Measurements from ENCODE around the gene HSD17B1. TPM values are rescaled to one million over a fixed set of nuclear protein-coding genes. Genes with fewer than 3 reads are reported as not detected.

Gene HSD17B1
- total and polyA plus RNA-seq, 9 donors = 1.9 to 3.2 (median 2.6) TPM

GRCh38 chr17:42514867-42515266 lies 37.9 kb upstream of the HSD17B1 start:
- Histone ChIP-seq H3K4me1 (ENCODE audit: control insufficient read depth, insufficient read depth, low read length) (peaks cover 28% of the 10 kb centered on the region), H3K27ac (ENCODE audit: low read length) (no peak overlapping the region), H3K36me3 (ENCODE audit: control insufficient read depth, insufficient read depth, low read length) (peaks cover 44% of the 10 kb centered on the region), H3K4me3 (ENCODE audit: low read length) (no peak overlapping the region), H3K9me3 (replicated peaks; ENCODE audit: control insufficient read depth, low read depth, low read length) (no peaks in the 10 kb centered on the region), H3K27me3 (ENCODE audit: control insufficient read depth, insufficient read depth, low read length) (no peaks in the 10 kb centered on the region)
- DNase-seq = no peak
- WGBS (ENCODE audit: insufficient coverage) = 76% methylated on average over 5 of the region's 8 CpGs

- peak; percentile 84 for DNase-seq
- Histone ChIP-seq H3K36me3 (ENCODE audit: control insufficient read depth, insufficient read depth, low read length) (peaks cover 37% of the 10 kb centered on the region), H3K4me1 (ENCODE audit: control insufficient read depth, insufficient read depth, low read length) (peaks cover 55% of the 10 kb centered on the region), H3K4me3 (ENCODE audit: low read length) (no peak overlapping the region), H3K9me3 (replicated peaks; ENCODE audit: control insufficient read depth, low read depth, low read length) (no peaks in the 10 kb centered on the region), H3K27me3 (ENCODE audit: control insufficient read depth, insufficient read depth, low read length) (no peaks in the 10 kb centered on the region), H3K27ac (ENCODE audit: low read length) (peak overlapping the region; percentile 97)
- WGBS (ENCODE audit: insufficient coverage) = 10% methylated on average over 4 of the region's 9 CpGs
Observed at GRCh38 chr17:42517516-42517915, 35.2 kb upstream of the HSD17B1 start.

- H3K4me3 ChIP-seq (ENCODE audit: low read length) = no peak overlapping the region
- H3K4me1 ChIP-seq (ENCODE audit: control insufficient read depth, insufficient read depth, low read length) = peaks cover 62% of the 10 kb centered on the region
- H3K9me3 ChIP-seq (replicated peaks; ENCODE audit: control insufficient read depth, low read depth, low read length) = no peaks in the 10 kb centered on the region
- peaks cover 43% of the 10 kb centered on the region for H3K36me3 ChIP-seq (ENCODE audit: control insufficient read depth, insufficient read depth, low read length)
- WGBS (ENCODE audit: insufficient coverage) = 15% methylated on average over 5 of the region's 9 CpGs
- H3K27ac ChIP-seq (ENCODE audit: low read length) = peak overlapping the region; percentile 97
- DNase-seq = peak; percentile 91
- H3K27me3 ChIP-seq (ENCODE audit: control insufficient read depth, insufficient read depth, low read length) = no peaks in the 10 kb centered on the region
Observed at GRCh38 chr17:42518046-42518754, 34.5 kb upstream of the HSD17B1 start.

GRCh38 chr17:42518755-42519545 lies 33.8 kb upstream of the HSD17B1 start:
- WGBS (ENCODE audit: insufficient coverage) = 27% methylated on average over 2 of the region's 6 CpGs
- Histone ChIP-seq H3K36me3 (ENCODE audit: control insufficient read depth, insufficient read depth, low read length) (peaks cover 39% of the 10 kb centered on the region), H3K27ac (ENCODE audit: low read length) (peak overlapping the region; percentile 97), H3K9me3 (replicated peaks; ENCODE audit: control insufficient read depth, low read depth, low read length) (no peaks in the 10 kb centered on the region), H3K27me3 (ENCODE audit: control insufficient read depth, insufficient read depth, low read length) (no peaks in the 10 kb centered on the region), H3K4me3 (ENCODE audit: low read length) (no peak overlapping the region), H3K4me1 (ENCODE audit: control insufficient read depth, insufficient read depth, low read length) (peaks cover 62% of the 10 kb centered on the region)
- peak; percentile 78 for DNase-seq

- H3K9me3 ChIP-seq (replicated peaks; ENCODE audit: control insufficient read depth, low read depth, low read length) = no peaks in the 10 kb centered on the region
- no peak overlapping the region for H3K4me3 ChIP-seq (ENCODE audit: low read length)
- H3K4me1 ChIP-seq (ENCODE audit: control insufficient read depth, insufficient read depth, low read length) = peaks cover 62% of the 10 kb centered on the region
- H3K27me3 ChIP-seq (ENCODE audit: control insufficient read depth, insufficient read depth, low read length) = no peaks in the 10 kb centered on the region
- WGBS (ENCODE audit: insufficient coverage) = 5% methylated on average over 7 of the region's 12 CpGs
- peak; percentile 98 for DNase-seq
- H3K36me3 ChIP-seq (ENCODE audit: control insufficient read depth, insufficient read depth, low read length) = peaks cover 30% of the 10 kb centered on the region
- H3K27ac ChIP-seq (ENCODE audit: low read length) = peak overlapping the region; percentile 97
Observed at GRCh38 chr17:42519546-42520491, 32.9 kb upstream of the HSD17B1 start.

GRCh38 chr17:42520540-42520951 lies 32.2 kb upstream of the HSD17B1 start:
- Histone ChIP-seq H3K4me1 (ENCODE audit: control insufficient read depth, insufficient read depth, low read length) (peaks cover 62% of the 10 kb centered on the region), H3K4me3 (ENCODE audit: low read length) (no peak overlapping the region)
- 19% methylated on average over 4 of the region's 9 CpGs for WGBS (ENCODE audit: insufficient coverage)

GRCh38 chr17:42521036-42521435 lies 31.7 kb upstream of the HSD17B1 start:
- Histone ChIP-seq H3K36me3 (ENCODE audit: control insufficient read depth, insufficient read depth, low read length) (peaks cover 28% of the 10 kb centered on the region), H3K4me3 (ENCODE audit: low read length) (no peak overlapping the region), H3K27me3 (ENCODE audit: control insufficient read depth, insufficient read depth, low read length) (no peaks in the 10 kb centered on the region), H3K4me1 (ENCODE audit: control insufficient read depth, insufficient read depth, low read length) (peaks cover 62% of the 10 kb centered on the region), H3K9me3 (replicated peaks; ENCODE audit: control insufficient read depth, low read depth, low read length) (no peaks in the 10 kb centered on the region), H3K27ac (ENCODE audit: low read length) (peak overlapping the region; percentile 97)
- DNase-seq = no peak
- WGBS (ENCODE audit: insufficient coverage) = no CpG with 5 or more reads among the region's 8 CpGs

More at GRCh38 chr17:42520540-42520951, 32.2 kb upstream of the HSD17B1 start:
- H3K9me3 ChIP-seq (replicated peaks; ENCODE audit: control insufficient read depth, low read depth, low read length) = no peaks in the 10 kb centered on the region
- peaks cover 29% of the 10 kb centered on the region for H3K36me3 ChIP-seq (ENCODE audit: control insufficient read depth, insufficient read depth, low read length)
- no peak for DNase-seq
- no peaks in the 10 kb centered on the region for H3K27me3 ChIP-seq (ENCODE audit: control insufficient read depth, insufficient read depth, low read length)
- peak overlapping the region; percentile 97 for H3K27ac ChIP-seq (ENCODE audit: low read length)

GRCh38 chr17:42521666-42522262 lies 31.0 kb upstream of the HSD17B1 start:
- no peaks in the 10 kb centered on the region for H3K9me3 ChIP-seq (replicated peaks; ENCODE audit: control insufficient read depth, low read depth, low read length)
- peaks cover 62% of the 10 kb centered on the region for H3K4me1 ChIP-seq (ENCODE audit: control insufficient read depth, insufficient read depth, low read length)
- WGBS (ENCODE audit: insufficient coverage) = 33% methylated on average over 9 of the region's 11 CpGs
- peak overlapping the region; percentile 97 for H3K27ac ChIP-seq (ENCODE audit: low read length)
- peaks cover 22% of the 10 kb centered on the region for H3K36me3 ChIP-seq (ENCODE audit: control insufficient read depth, insufficient read depth, low read length)
- H3K27me3 ChIP-seq (ENCODE audit: control insufficient read depth, insufficient read depth, low read length) = no peaks in the 10 kb centered on the region
- no peak overlapping the region for H3K4me3 ChIP-seq (ENCODE audit: low read length)
- DNase-seq = no peak

GRCh38 chr17:42522263-42522790 lies 30.4 kb upstream of the HSD17B1 start:
- Histone ChIP-seq H3K9me3 (replicated peaks; ENCODE audit: control insufficient read depth, low read depth, low read length) (no peaks in the 10 kb centered on the region), H3K4me3 (ENCODE audit: low read length) (no peak overlapping the region), H3K27ac (ENCODE audit: low read length) (peak overlapping the region; percentile 97), H3K36me3 (ENCODE audit: control insufficient read depth, insufficient read depth, low read length) (peaks cover 22% of the 10 kb centered on the region), H3K27me3 (ENCODE audit: control insufficient read depth, insufficient read depth, low read length) (no peaks in the 10 kb centered on the region), H3K4me1 (ENCODE audit: control insufficient read depth, insufficient read depth, low read length) (peaks cover 63% of the 10 kb centered on the region)
- 59% methylated on average over 4 of the region's 9 CpGs for WGBS (ENCODE audit: insufficient coverage)
- no peak for DNase-seq

All from muscle of leg (tissue), 11 donors.